HL-60 (cell line): ENCODE results near the gene SFTPB.

ENCODE experiments used
- CTCF ChIP-seq: IDR thresholded peaks from one replicate; pipeline ENCODE4 v1.5.1; 2011; ENCODE audit warnings: low read length, control low read depth, inconsistent platforms; ENCODE audit not compliant: insufficient read depth
- GABPA ChIP-seq: IDR thresholded peaks from 2 replicates; pipeline ENCODE4 v1.6.1; 2012; ENCODE audit warnings: low read depth
- POLR2AphosphoS5 ChIP-seq: IDR thresholded peaks from 2 replicates; pipeline ENCODE4 v1.6.1; 2012; ENCODE audit warnings: low read depth

GRCh38 chr2:85681372-85681763, 13.4 kb upstream of the SFTPB start:
- no peak for TF ChIP-seq CTCF
- no peak for TF ChIP-seq POLR2AphosphoS5
- no peak for TF ChIP-seq GABPA
